ENCODE results near the gene RNF26.

- no peak for TF ChIP-seq EP300 (IDR thresholded peaks at IDR 0.05)
- no peak for TF ChIP-seq CTCF (IDR thresholded peaks at IDR 0.05)
- no peak for TF ChIP-seq POLR2A (IDR thresholded peaks at IDR 0.05)
These were observed 26.4 kb upstream of the RNF26 start for GRCh38 chr11:119307974-119308373.
